Measurements from ENCODE around the gene PPIP5K2.

Gene PPIP5K2

GRCh38 chr5:103254921-103255320 is 134.8 kb downstream of the PPIP5K2 start:
- DNase-seq, result no peak

GRCh38 chr5:103255691-103256090 is 135.6 kb downstream of the PPIP5K2 start:
- no peak for DNase-seq

- no peak for DNase-seq
These were observed 136.1 kb downstream of the PPIP5K2 start for GRCh38 chr5:103256178-103256577.

- DNase-seq, result peak; percentile 94
These were observed 138.4 kb downstream of the PPIP5K2 start, which contains the start of gene MACIR for GRCh38 chr5:103258368-103258956. Gene MACIR, plus strand, starts transcription at chr5:103258763. Its CDS starts 17,157 bp downstream, at chr5:103275920.

GRCh38 chr5:103258957-103259704 is 139.0 kb downstream of the PPIP5K2 start:
- DNase-seq, result peak; percentile 36

GRCh38 chr5:103259705-103260355 is 139.7 kb downstream of the PPIP5K2 start:
- DNase-seq, result no peak

GRCh38 chr5:103260951-103261350 is 140.8 kb downstream of the PPIP5K2 start:
- DNase-seq, result no peak

All from NCI-H446 treated with DMSO at 0.1 percent for 48 hours (cell line).